Esophagus muscularis mucosa (tissue), 4 donors: ENCODE measurements around the gene RCBTB1.

ENCODE experiments used
- EP300 ChIP-seq: sonication (generic); formaldehyde crosslinking; IDR thresholded peaks from one replicate; pipeline ENCODE4 v1.6.1; 2017; ENCODE audit warnings: antibody characterized with exemption
- POLR2A ChIP-seq: fragments of 450-650 bp; IDR thresholded peaks from one replicate; pipeline ENCODE4 v1.6.1; 2017; ENCODE audit warnings: antibody characterized with exemption, moderate library complexity, mild to moderate bottlenecking, low read depth
- POLR2AphosphoS5 ChIP-seq, 2 donors: sonication (generic); formaldehyde crosslinking; IDR thresholded peaks; one replicate each; pipeline ENCODE4 v1.6.1; 2017; ENCODE audit warnings: antibody characterized with exemption in 2 of 2
- TF ChIP-seq, protein P1 (sequence below), 3 experiments: fragments of 200-600 bp in 2 of 3; fragments of 450-650 bp in 1 of 3; sonication (generic) in 2 of 3; IDR thresholded peaks; one replicate each; pipeline ENCODE4 v1.5.1; 2017 to 2019; ENCODE audit warnings: antibody characterized with exemption in 3 of 3, mild to moderate bottlenecking in 2 of 3, moderate library complexity in 1 of 3

DNA sequence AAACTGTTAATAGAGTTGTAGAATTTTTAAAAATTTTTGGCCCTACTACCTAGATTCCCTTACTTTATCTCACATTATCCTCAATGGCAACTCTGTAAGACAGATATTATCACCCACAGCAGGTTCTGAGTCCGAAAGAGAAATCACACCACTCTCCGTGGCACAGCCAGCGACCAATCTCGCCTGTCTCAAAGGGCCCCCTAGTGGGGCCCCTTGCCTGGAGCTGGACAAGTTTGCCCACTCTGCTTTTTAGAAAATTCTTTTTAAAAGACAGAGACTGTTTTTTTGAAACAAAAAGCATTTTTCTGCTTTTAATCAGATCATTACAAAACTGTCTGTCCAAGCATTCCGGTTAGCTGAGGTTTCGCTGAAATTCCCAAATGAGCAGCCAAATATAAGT is 67.9 kb downstream of the RCBTB1 start:
- TF ChIP-seq POLR2AphosphoS5 (IDR thresholded peaks at IDR 0.05) (no peak), POLR2A (no peak), EP300 (no peak)
- TF ChIP-seq, protein P1, sequence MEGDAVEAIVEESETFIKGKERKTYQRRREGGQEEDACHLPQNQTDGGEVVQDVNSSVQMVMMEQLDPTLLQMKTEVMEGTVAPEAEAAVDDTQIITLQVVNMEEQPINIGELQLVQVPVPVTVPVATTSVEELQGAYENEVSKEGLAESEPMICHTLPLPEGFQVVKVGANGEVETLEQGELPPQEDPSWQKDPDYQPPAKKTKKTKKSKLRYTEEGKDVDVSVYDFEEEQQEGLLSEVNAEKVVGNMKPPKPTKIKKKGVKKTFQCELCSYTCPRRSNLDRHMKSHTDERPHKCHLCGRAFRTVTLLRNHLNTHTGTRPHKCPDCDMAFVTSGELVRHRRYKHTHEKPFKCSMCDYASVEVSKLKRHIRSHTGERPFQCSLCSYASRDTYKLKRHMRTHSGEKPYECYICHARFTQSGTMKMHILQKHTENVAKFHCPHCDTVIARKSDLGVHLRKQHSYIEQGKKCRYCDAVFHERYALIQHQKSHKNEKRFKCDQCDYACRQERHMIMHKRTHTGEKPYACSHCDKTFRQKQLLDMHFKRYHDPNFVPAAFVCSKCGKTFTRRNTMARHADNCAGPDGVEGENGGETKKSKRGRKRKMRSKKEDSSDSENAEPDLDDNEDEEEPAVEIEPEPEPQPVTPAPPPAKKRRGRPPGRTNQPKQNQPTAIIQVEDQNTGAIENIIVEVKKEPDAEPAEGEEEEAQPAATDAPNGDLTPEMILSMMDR (IDR thresholded peaks at IDR 0.05), result peak in 1 of 3 experiments; percentile 14
